Thoracic aorta (tissue), 2 donors: ENCODE measurements around the gene TNNI3. TPM values are rescaled to one million over a fixed set of nuclear protein-coding genes. Genes with fewer than 3 reads are reported as not detected.
"Not testable (repeated sequence)": the region's sequence is repeated elsewhere in the genome, so short reads cannot be mapped to it uniquely, and the experiment has no call there.

Experiments
- ATAC-seq: fragments of 150-250 bp; one replicate; pipeline ENCODE4 v1.8.0; 2017; ENCODE audit warnings: low read depth; ENCODE audit not compliant: insufficient number of reproducible peaks, low FRiP score
- DNase-seq: peaks from one replicate; pipeline ENCODE4 v3.0.0-alpha.2; 2020; ENCODE audit warnings: low spot score
- H3K27ac ChIP-seq, 2 donors: fragments of 200-600 bp; sonication (generic); 1 replicate in 1 of 2; 2 replicates in 1 of 2; pipeline ENCODE4 v1.5.1; 2016; ENCODE audit warnings: mild to moderate bottlenecking in 2 of 2, moderate library complexity in 2 of 2
- H3K27me3 ChIP-seq: fragments of 200-600 bp; sonication (generic); replicated peaks from 2 replicates; pipeline ENCODE4 v1.6.0; 2016; ENCODE audit warnings: mild to moderate bottlenecking; ENCODE audit not compliant: insufficient read depth
- H3K36me3 ChIP-seq: fragments of 200-600 bp; sonication (generic); one replicate; pipeline ENCODE4 v1.5.1; 2016
- H3K4me1 ChIP-seq, 2 donors: fragments of 200-600 bp; sonication (generic); 1 replicate in 1 of 2; 2 replicates in 1 of 2; pipeline versions ENCODE4 v1.5.1 to v1.6.0; 2016; ENCODE audit warnings: low read depth in 2 of 2, mild to moderate bottlenecking in 1 of 2; ENCODE audit not compliant: control insufficient read depth in 1 of 2
- H3K4me3 ChIP-seq: fragments of 200-600 bp; sonication (generic); 2 replicates; pipeline ENCODE4 v1.5.1; 2016; ENCODE audit warnings: mild to moderate bottlenecking
- H3K9me3 ChIP-seq: fragments of 200-600 bp; sonication (generic); 2 replicates; pipeline ENCODE4 v1.5.1; 2016
- CTCF ChIP-seq: fragments of 200-600 bp; sonication (generic); IDR thresholded peaks from one replicate; pipeline ENCODE4 v1.5.1; 2019; ENCODE audit warnings: antibody characterized with exemption
- total RNA-seq, 2 donors: library from RNA; depleted of rRNA; stranded (reverse); fragments of >200 nt; gene quantifications; one replicate each; pipeline versions ENCODE4 v1.1.0 to v1.2.3, GENCODE V29; 2016

Gene TNNI3
- total RNA-seq, 2 donors from 2014 or later: not detected

- no peaks in the 10 kb centered on the region for H3K9me3 ChIP-seq
- TF ChIP-seq CTCF: no peak
- no peak for ATAC-seq
- no peak overlapping the region for H3K27ac ChIP-seq
- H3K4me1 ChIP-seq: peaks cover 10 to 22% of the 10 kb centered on the region in 2 donors
- no peak overlapping the region for H3K4me3 ChIP-seq
- H3K27me3 ChIP-seq: peaks cover 29% of the 10 kb centered on the region
- H3K36me3 ChIP-seq: no peaks in the 10 kb centered on the region
- DNase-seq: no peak
These were observed 17.8 kb upstream of the TNNI3 start for GRCh38 chr19:55175117-55175867.

- ATAC-seq (no peak), DNase-seq (no peak)
- H3K4me1 ChIP-seq: peaks cover 8 to 19% of the 10 kb centered on the region in 2 donors
- TF ChIP-seq CTCF: no peak
- no peaks in the 10 kb centered on the region for H3K36me3 ChIP-seq
- no peaks in the 10 kb centered on the region for H3K9me3 ChIP-seq
- no peak overlapping the region for H3K27ac ChIP-seq
- H3K4me3 ChIP-seq: no peak overlapping the region
- H3K27me3 ChIP-seq: peaks cover 29% of the 10 kb centered on the region
These were observed 17.0 kb upstream of the TNNI3 start for GRCh38 chr19:55174425-55175116.

GRCh38 chr19:55173714-55174409 lies 16.3 kb upstream of the TNNI3 start:
- TF ChIP-seq CTCF: no peak
- DNase-seq (no peak), ATAC-seq (no peak)
- Histone ChIP-seq H3K4me1 (peaks cover 1 to 12% of the 10 kb centered on the region in 2 donors), H3K27ac (no peak overlapping the region), H3K36me3 (no peaks in the 10 kb centered on the region), H3K27me3 (peaks cover 34% of the 10 kb centered on the region), H3K4me3 (peak overlapping the region; percentile 69), H3K9me3 (no peaks in the 10 kb centered on the region)

GRCh38 chr19:55173186-55173713 lies 15.7 kb upstream of the TNNI3 start:
- peak overlapping the region; percentile 69 for H3K4me3 ChIP-seq
- no peak for TF ChIP-seq CTCF
- ATAC-seq (no peak), DNase-seq (no peak)
- H3K27me3 ChIP-seq: peaks cover 34% of the 10 kb centered on the region
- H3K9me3 ChIP-seq: no peaks in the 10 kb centered on the region
- no peaks in the 10 kb centered on the region for H3K36me3 ChIP-seq
- no peak overlapping the region for H3K27ac ChIP-seq
- peaks cover 0 to 9% of the 10 kb centered on the region in 2 donors for H3K4me1 ChIP-seq

- H3K9me3 ChIP-seq: no peaks in the 10 kb centered on the region
- H3K27me3 ChIP-seq: peaks cover 34% of the 10 kb centered on the region
- DNase-seq (no peak), ATAC-seq (no peak)
- peaks cover 0 to 9% of the 10 kb centered on the region in 2 donors for H3K4me1 ChIP-seq
- no peak for TF ChIP-seq CTCF
- no peak overlapping the region for H3K27ac ChIP-seq
- peak overlapping the region; percentile 69 for H3K4me3 ChIP-seq
- no peaks in the 10 kb centered on the region for H3K36me3 ChIP-seq
These were observed 15.2 kb upstream of the TNNI3 start for GRCh38 chr19:55172741-55173140.

GRCh38 chr19:55172318-55172717 lies 14.8 kb upstream of the TNNI3 start:
- not testable (repeated sequence) for H3K36me3 ChIP-seq, ATAC-seq

More at GRCh38 chr19:55172318-55172717, 14.8 kb upstream of the TNNI3 start:
- not testable (repeated sequence) for H3K4me3 ChIP-seq, DNase-seq, H3K27ac ChIP-seq, H3K4me1 ChIP-seq, H3K9me3 ChIP-seq
- H3K27me3 ChIP-seq: peaks cover 34% of the 10 kb centered on the region
